GM06990 (cell line): ENCODE results near the gene CHAF1A.

Experiments
- DNase-seq: peaks from one replicate; pipeline ENCODE4 v3.0.0-alpha.2; 2011; ENCODE audit not compliant: insufficient read length; ENCODE audit errors: extremely low read depth
- H3K27me3 ChIP-seq: replicated peaks from 2 replicates; pipeline ENCODE4 v1.6.0; 2011; ENCODE audit warnings: low read length; ENCODE audit not compliant: control insufficient read depth, insufficient read depth
- H3K36me3 ChIP-seq: 2 replicates; pipeline ENCODE4 v1.5.1; 2011; ENCODE audit warnings: low read length; ENCODE audit not compliant: control insufficient read depth, insufficient read depth
- H3K4me3 ChIP-seq: replicated peaks from 2 replicates; pipeline ENCODE4 v1.5.1; 2011; ENCODE audit warnings: low read depth, mild to moderate bottlenecking, control low read depth, low read length
- CTCF ChIP-seq: IDR thresholded peaks from 2 replicates; pipeline ENCODE4 v1.5.1; 2011; ENCODE audit warnings: low read length, control low read depth, mild to moderate bottlenecking, inconsistent platforms; ENCODE audit not compliant: insufficient read depth, poor library complexity, severe bottlenecking

CHAF1A gene

GRCh38 chr19:4369109-4369887 lies 33.1 kb upstream of the CHAF1A start:
- Histone ChIP-seq H3K27me3 (no peaks in the 10 kb centered on the region), H3K36me3 (peaks cover 18% of the 10 kb centered on the region), H3K4me3 (peak overlapping the region; percentile 58)
- DNase-seq: peak; percentile 87
- TF ChIP-seq CTCF: no peak

- DNase-seq: peak; percentile 84
- H3K4me3 ChIP-seq: peak overlapping the region; percentile 58
- peak; percentile 85 for TF ChIP-seq CTCF
- H3K36me3 ChIP-seq: peaks cover 17% of the 10 kb centered on the region
- H3K27me3 ChIP-seq: no peaks in the 10 kb centered on the region
These were observed 32.6 kb upstream of the CHAF1A start for GRCh38 chr19:4369888-4370260.

GRCh38 chr19:4370418-4371041 lies 31.9 kb upstream of the CHAF1A start:
- peak overlapping the region; percentile 58 for H3K4me3 ChIP-seq
- H3K36me3 ChIP-seq: peaks cover 11% of the 10 kb centered on the region
- no peaks in the 10 kb centered on the region for H3K27me3 ChIP-seq
- no peak for DNase-seq
- TF ChIP-seq CTCF: no peak

GRCh38 chr19:4371247-4372164 lies 30.9 kb upstream of the CHAF1A start:
- no peak for TF ChIP-seq CTCF
- H3K4me3 ChIP-seq: no peak overlapping the region
- no peaks in the 10 kb centered on the region for H3K27me3 ChIP-seq
- peaks cover 6% of the 10 kb centered on the region for H3K36me3 ChIP-seq
- DNase-seq: no peak

- DNase-seq: no peak
- Histone ChIP-seq H3K4me3 (no peak overlapping the region), H3K36me3 (peaks cover 6% of the 10 kb centered on the region), H3K27me3 (no peaks in the 10 kb centered on the region)
- TF ChIP-seq CTCF: no peak
These were observed 30.1 kb upstream of the CHAF1A start for GRCh38 chr19:4372165-4373012.
